HepG2 (cell line): ENCODE results near the gene HSPA14. TPM values are rescaled to one million over a fixed set of nuclear protein-coding genes. Genes with fewer than 3 reads are reported as not detected.
A peak's percentile ranks its signal among the peaks of the same experiment; 100 is the strongest.

Experiments
- ARID3A ChIP-seq: IDR thresholded peaks from 2 replicates; pipeline ENCODE4 v1.6.1; 2012; ENCODE audit warnings: low read depth, low read length, improper control_type of control experiment
- CAMTA2 ChIP-seq: sonication (generic); formaldehyde crosslinking; IDR thresholded peaks from 2 replicates; pipeline ENCODE4 v1.4.0; 2020; ENCODE audit warnings: mild to moderate bottlenecking, missing genetic modification reagents, borderline replicate concordance
- CENPX ChIP-seq: sonication (generic); formaldehyde crosslinking; IDR thresholded peaks from 2 replicates; pipeline ENCODE4 v1.9.0; 2021; ENCODE audit warnings: mild to moderate bottlenecking, missing genetic modification reagents, moderate library complexity
- MEIS1 ChIP-seq: sonication (generic); formaldehyde crosslinking; IDR thresholded peaks from 2 replicates; pipeline ENCODE4 v1.9.0; 2021; ENCODE audit warnings: mild to moderate bottlenecking, missing genetic modification reagents, moderate library complexity, borderline replicate concordance
- NR2F6 ChIP-seq, 2 experiments: IDR thresholded peaks; 2 replicates each; pipeline ENCODE4 v1.6.1; 2016; ENCODE audit warnings: antibody characterized with exemption in 1 of 2, mild to moderate bottlenecking in 1 of 2
- RERE ChIP-seq: IDR thresholded peaks from 2 replicates; pipeline ENCODE4 v1.6.1; 2016; ENCODE audit warnings: low read depth, missing genetic modification reagents, missing compliant biosample characterization
- TCF12 ChIP-seq, 2 experiments: fragments of 450-650 bp in 1 of 2; sonication (generic) in 1 of 2; formaldehyde crosslinking in 1 of 2; IDR thresholded peaks; 2 replicates each; pipeline versions ENCODE4 v1.6.1 to v1.8.0; 2017 to 2022; ENCODE audit warnings: antibody characterized with exemption in 1 of 2, mild to moderate bottlenecking in 1 of 2, missing genetic modification reagents in 1 of 2, moderate library complexity in 1 of 2
- THAP9 ChIP-seq: sonication (generic); formaldehyde crosslinking; IDR thresholded peaks from 2 replicates; pipeline ENCODE4; 2020; ENCODE audit warnings: missing genetic modification reagents, mild to moderate bottlenecking, borderline replicate concordance
- ZC3H4 ChIP-seq: sonication (generic); formaldehyde crosslinking; IDR thresholded peaks from 2 replicates; pipeline ENCODE4 v1.4.0; 2020; ENCODE audit warnings: missing genetic modification reagents, borderline replicate concordance
- ZFP36 ChIP-seq: fragments of 150-350 bp; IDR thresholded peaks from 2 replicates; pipeline ENCODE4 v1.6.1; 2018; ENCODE audit warnings: borderline replicate concordance, low read length, low read depth; ENCODE audit not compliant: partially characterized antibody
- ZNF282 ChIP-seq: fragments of 450-650 bp; IDR thresholded peaks from 2 replicates; pipeline ENCODE4 v1.6.1; 2018; ENCODE audit not compliant: partially characterized antibody
- ZNF564 ChIP-seq: sonication (generic); formaldehyde crosslinking; IDR thresholded peaks from 2 replicates; pipeline ENCODE4 v1.8.1; 2023; ENCODE audit warnings: mild to moderate bottlenecking, missing genetic modification reagents
- ZNF737 ChIP-seq: sonication (generic); formaldehyde crosslinking; IDR thresholded peaks from 2 replicates; pipeline ENCODE4 v1.5.0; 2020; ENCODE audit warnings: missing genetic modification reagents, mild to moderate bottlenecking, borderline replicate concordance
- ZNF740 ChIP-seq: sonication (generic); formaldehyde crosslinking; IDR thresholded peaks from 2 replicates; pipeline ENCODE4 v1.4.0; 2020; ENCODE audit warnings: missing genetic modification reagents
- polyA plus RNA-seq, 8 experiments: library from polyadenylated mRNA; depleted of rRNA in 3 of 8; stranded (reverse) in 7 of 8; unstranded in 1 of 8; fragments of >200 nt; fragmentation: Illumina TruSeq in 4 of 8; extraction: Trizol in 4 of 8; gene quantifications; 2 replicates each; pipeline versions ENCODE4 v1.2.1 to v1.2.3, GENCODE V29; 2011 to 2016; ENCODE audit warnings: low read depth in 4 of 8, missing spikeins in 1 of 8, mixed read lengths in 1 of 8; ENCODE audit not compliant: insufficient read depth in 1 of 8
- total RNA-seq, 5 experiments: library from RNA; depleted of rRNA; stranded (reverse); fragments of >200 nt; fragmentation: Illumina TruSeq; extraction: Trizol; gene quantifications; 2 replicates each; pipeline ENCODE4 v1.2.3, GENCODE V29; 2016; ENCODE audit warnings: low read depth in 1 of 5

Gene HSPA14
- total and polyA plus RNA-seq, 2 of the 13 experiments (the other 11 are each of a cell fraction or from before 2014, with no cell fraction given) = 10.7 to 29.8 TPM

DNA sequence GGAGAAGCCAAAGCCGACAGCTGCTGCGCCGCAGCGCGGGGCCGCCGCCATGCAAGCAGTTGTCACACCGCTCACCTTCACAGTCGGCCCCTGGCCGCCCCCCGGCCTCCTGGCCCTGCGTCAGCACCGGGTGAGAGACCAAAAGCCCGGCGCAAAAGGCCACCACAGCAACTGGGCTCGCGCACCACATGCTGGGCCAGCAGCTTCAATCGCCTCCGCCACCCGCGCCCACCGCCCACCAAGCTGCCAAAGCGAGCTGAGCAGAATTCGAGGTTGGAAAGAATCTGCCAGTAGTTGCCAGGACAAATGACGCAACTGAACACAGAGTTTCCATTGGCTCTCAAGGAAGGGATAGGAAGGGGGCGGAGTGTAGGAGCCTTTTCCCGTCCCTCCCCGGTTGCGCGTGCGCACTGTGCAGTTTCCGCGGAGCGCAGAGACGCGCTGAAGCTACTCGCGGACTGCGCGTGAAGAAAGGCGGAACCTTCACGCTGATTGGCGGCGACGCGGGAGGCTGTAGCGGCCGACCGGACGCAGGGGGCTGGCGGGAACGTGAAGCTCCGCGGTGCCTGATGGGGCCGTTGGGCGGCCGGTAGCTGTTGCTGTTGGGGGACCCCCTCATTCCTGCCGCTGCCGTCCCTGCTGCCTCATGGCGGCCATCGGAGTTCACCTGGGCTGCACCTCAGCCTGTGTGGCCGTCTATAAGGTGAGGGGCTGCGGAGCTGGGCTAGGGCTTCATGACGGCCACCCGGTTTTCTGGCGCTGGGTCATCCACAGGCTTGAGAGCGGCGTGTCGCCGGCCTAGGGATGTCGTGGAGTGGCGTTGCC, at the start of gene HSPA14, which contains the start of the genes CDNF and MSANTD7 (continued):
- TF ChIP-seq ZFP36 (no peak), THAP9 (CRISPR knock-in tag) (0 out of 2 replicates have a peak, but pooled peaks have one; percentile 24), MEIS1 (CRISPR knock-in tag) (peak; percentile 69; the same call in 1 of the 2 replicates), ARID3A (peak; percentile 8; the same call in 1 of the 2 replicates), RERE (CRISPR knock-in tag) (no peak; the same call in 1 of the 2 replicates), ZNF282 (no peak), ZNF737 (CRISPR knock-in tag) (no peak), TCF12 (IDR thresholded peaks at IDR 0.05) (no peak), TCF12 (CRISPR knock-in tag; IDR thresholded peaks at IDR 0.05) (peak; percentile 27; the same call in 1 of the 2 replicates), CENPX (CRISPR knock-in tag) (no peak), ZNF564 (CRISPR knock-in tag) (no peak), CAMTA2 (0 out of 2 replicates have a peak, but pooled peaks have one; percentile 48), ZC3H4 (no peak), ZNF740 (CRISPR knock-in tag) (no peak), NR2F6 (IDR thresholded peaks at IDR 0.05) (no peak), NR2F6 (CRISPR knock-in tag; IDR thresholded peaks at IDR 0.05) (no peak)
